CD4-positive, alpha-beta memory T cell (primary cell): ENCODE results near the gene KIRREL3. TPM values are rescaled to one million over a fixed set of nuclear protein-coding genes. Genes with fewer than 3 reads are reported as not detected.

ENCODE experiments used
- CTCF ChIA-PET: fragments of 350-600 bp; sonication (Branson Sonifier 250); formaldehyde crosslinking; loops from one replicate; lab custom pipeline; 2021; ENCODE audit warnings: inconsistent platforms; ENCODE audit not compliant: partially characterized antibody; lab: Charles Lee
- POLR2A ChIA-PET: fragments of 350-600 bp; sonication (Branson Sonifier 250); formaldehyde crosslinking; loops from one replicate; lab custom pipeline; 2021; ENCODE audit not compliant: partially characterized antibody; lab: Charles Lee
- DNase-seq, 5 donors: peaks; one replicate each; pipeline versions ENCODE4 v3.0.0 to v3.0.0-alpha.2; 2020 to 2022; ENCODE audit warnings: mixed read lengths in 1 of 5
- H3K27ac ChIP-seq: one replicate; pipeline ENCODE4 v1.7.0; 2013; ENCODE audit warnings: low read depth, low read length
- H3K27me3 ChIP-seq: 2 replicates; pipeline ENCODE4 v1.7.0; 2013; ENCODE audit warnings: mild to moderate bottlenecking, low read length, moderate library complexity; ENCODE audit not compliant: insufficient read depth
- H3K36me3 ChIP-seq: 2 replicates; pipeline ENCODE4 v1.7.0; 2013; ENCODE audit warnings: mild to moderate bottlenecking, low read length, moderate library complexity; ENCODE audit not compliant: insufficient read depth
- H3K4me1 ChIP-seq: 2 replicates; pipeline ENCODE4 v1.7.0; 2013; ENCODE audit warnings: mild to moderate bottlenecking, low read length, moderate library complexity; ENCODE audit not compliant: insufficient read depth
- H3K4me3 ChIP-seq, 2 donors: one replicate each; pipeline ENCODE4 v1.7.0; 2013; ENCODE audit warnings: low read length in 2 of 2, mild to moderate bottlenecking in 1 of 2
- H3K9me3 ChIP-seq, 2 donors: one replicate each; pipeline ENCODE4 v1.7.0; 2013; ENCODE audit warnings: low read length in 2 of 2, control low read depth in 1 of 2; ENCODE audit not compliant: control insufficient read depth in 1 of 2
- H3K27ac Mint-ChIP-seq, 7 donors: one replicate each; pipeline ENCODE4 v1.8.0; 2020 to 2021; ENCODE audit warnings: mixed read lengths in 7 of 7, mild to moderate bottlenecking in 6 of 7, inconsistent platforms in 3 of 7, moderate library complexity in 3 of 7
- H3K27me3 Mint-ChIP-seq, 2 donors: one replicate each; pipeline ENCODE4 v1.8.0; 2020 to 2021; ENCODE audit warnings: mixed read lengths in 2 of 2
- H3K36me3 Mint-ChIP-seq, 2 donors: one replicate each; pipeline ENCODE4 v1.8.0; 2020 to 2021; ENCODE audit warnings: mixed read lengths in 2 of 2, inconsistent platforms in 1 of 2, mild to moderate bottlenecking in 1 of 2
- H3K4me1 Mint-ChIP-seq, 4 donors: one replicate each; pipeline ENCODE4 v1.8.0; 2020 to 2021; ENCODE audit warnings: mixed read lengths in 4 of 4, mild to moderate bottlenecking in 1 of 4
- H3K4me3 Mint-ChIP-seq, 8 donors: one replicate each; pipeline ENCODE4 v1.8.0; 2020 to 2021; ENCODE audit warnings: mixed read lengths in 8 of 8, mild to moderate bottlenecking in 7 of 8, moderate library complexity in 6 of 8, inconsistent platforms in 3 of 8
- H3K9me3 Mint-ChIP-seq, 8 donors: one replicate each; pipeline ENCODE4 v1.8.0; 2020 to 2021; ENCODE audit warnings: mixed read lengths in 8 of 8, mild to moderate bottlenecking in 5 of 8, inconsistent platforms in 3 of 8, moderate library complexity in 1 of 8
- intact Hi-C: fragments of 100-400 bp; cut with micrococcal nuclease; formaldehyde crosslinking; loops from one replicate; pipeline ENCODE4 v1.15.1; 2023
- polyA plus RNA-seq, 2 donors: library from polyadenylated mRNA; unstranded; fragments of 300-500 nt; fragmentation: Illumina TruSeq; gene quantifications; one replicate each; pipeline ENCODE4 v1.2.3, GENCODE V29; 2021
- total RNA-seq, 2 experiments: library from RNA; stranded (reverse); gene quantifications; one replicate each; pipeline ENCODE4 v1.2.3, GENCODE V29; 2021

KIRREL3 gene
- total and polyA plus RNA-seq, 4 experiments from 2014 or later = not detected

DNA sequence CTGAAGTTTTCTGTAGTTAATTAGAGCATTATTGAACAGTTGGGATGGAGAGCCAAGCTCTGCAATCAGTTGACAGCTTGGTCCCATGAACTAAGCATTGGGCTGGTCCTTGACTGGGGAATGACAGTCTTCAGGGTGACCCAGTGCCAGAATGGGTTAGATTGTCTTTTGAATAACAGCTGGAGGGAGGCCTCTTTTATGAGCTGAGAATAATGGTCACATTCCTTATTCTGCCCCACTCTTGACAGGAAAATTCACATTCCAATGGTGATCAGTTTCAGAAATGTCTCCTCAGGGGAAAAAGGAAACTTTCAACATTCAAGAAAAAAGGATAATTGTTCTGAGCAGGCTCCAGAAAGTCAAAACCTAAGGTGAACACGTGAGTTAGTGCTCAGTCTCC lies 113.9 kb downstream of the KIRREL3 start:
- Histone ChIP-seq H3K36me3 (no peaks in the 10 kb centered on the region), H3K27ac (no peak overlapping the region), H3K4me1 (no peaks in the 10 kb centered on the region), H3K4me3 (no peak overlapping the region), H3K9me3 (no peaks in the 10 kb centered on the region), H3K27me3 (no peaks in the 10 kb centered on the region)
- CTCF ChIA-PET = no interaction called here
- no peaks in the 10 kb centered on the region for H3K9me3 Mint-ChIP-seq
- H3K36me3 Mint-ChIP-seq = no peaks in the 10 kb centered on the region
- H3K4me3 Mint-ChIP-seq = no peak overlapping the region
- POLR2A ChIA-PET = no interaction called here
- intact Hi-C loops = no loop called here
- no peak for DNase-seq
- H3K27me3 Mint-ChIP-seq = no peaks in the 10 kb centered on the region
- H3K27ac Mint-ChIP-seq = no peak overlapping the region
- no peaks in the 10 kb centered on the region for H3K4me1 Mint-ChIP-seq

DNA sequence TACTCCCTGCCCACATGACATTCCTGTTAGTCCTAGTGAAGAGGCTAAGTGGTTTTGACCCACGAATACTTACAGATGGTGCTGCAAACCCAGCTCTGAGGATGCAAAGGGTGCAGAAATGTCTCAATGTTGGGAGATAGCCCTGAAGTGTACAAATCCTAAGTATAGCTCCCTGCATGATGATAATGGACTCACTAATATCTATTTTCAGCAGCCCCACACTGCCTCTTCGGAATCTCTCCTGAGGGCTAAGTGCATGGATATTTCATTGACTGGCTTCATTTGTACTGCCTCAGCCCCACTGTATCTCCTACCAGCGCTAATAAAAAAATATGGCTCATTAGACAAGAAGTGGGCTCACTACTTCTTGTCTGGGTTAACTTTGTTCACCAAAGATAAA lies 114.5 kb downstream of the KIRREL3 start:
- DNase-seq = no peak
- H3K36me3 Mint-ChIP-seq = no peaks in the 10 kb centered on the region
- H3K27ac Mint-ChIP-seq = no peak overlapping the region
- H3K4me3 Mint-ChIP-seq = no peak overlapping the region
- Histone ChIP-seq H3K27ac (no peak overlapping the region), H3K36me3 (no peaks in the 10 kb centered on the region), H3K27me3 (no peaks in the 10 kb centered on the region), H3K9me3 (no peaks in the 10 kb centered on the region), H3K4me1 (no peaks in the 10 kb centered on the region), H3K4me3 (no peak overlapping the region)
- intact Hi-C loops = no loop called here
- H3K27me3 Mint-ChIP-seq = no peaks in the 10 kb centered on the region
- CTCF ChIA-PET = no interaction called here
- H3K9me3 Mint-ChIP-seq = no peaks in the 10 kb centered on the region
- no peaks in the 10 kb centered on the region for H3K4me1 Mint-ChIP-seq
- POLR2A ChIA-PET = no interaction called here

DNA sequence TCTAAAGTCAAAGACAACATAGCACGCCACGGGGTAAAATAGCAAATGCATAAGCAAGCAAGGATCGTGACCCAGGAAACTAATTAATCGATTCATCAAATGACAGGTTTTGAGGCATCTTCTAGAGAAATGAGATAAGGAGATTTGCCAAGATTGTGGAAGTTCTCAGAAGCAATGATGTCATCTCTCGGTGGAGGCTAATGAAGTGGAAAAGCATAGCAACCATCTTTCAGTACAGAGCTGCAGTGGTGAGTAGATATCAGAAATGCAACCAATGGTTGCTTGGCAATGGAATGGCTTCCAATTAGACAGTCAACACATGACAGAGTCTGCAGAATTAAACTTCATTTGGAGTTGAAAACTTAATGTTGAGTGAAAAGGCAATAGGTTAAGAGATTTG lies 116.0 kb downstream of the KIRREL3 start:
- Histone ChIP-seq H3K9me3 (no peaks in the 10 kb centered on the region), H3K27ac (no peak overlapping the region), H3K36me3 (no peaks in the 10 kb centered on the region), H3K27me3 (no peaks in the 10 kb centered on the region), H3K4me1 (no peaks in the 10 kb centered on the region), H3K4me3 (no peak overlapping the region)
- intact Hi-C loops = no loop called here
- Mint-ChIP-seq H3K4me1 (no peaks in the 10 kb centered on the region), H3K27ac (no peak overlapping the region), H3K9me3 (no peaks in the 10 kb centered on the region), H3K36me3 (no peaks in the 10 kb centered on the region), H3K27me3 (peaks cover 0 to 3% of the 10 kb centered on the region in 2 donors), H3K4me3 (no peak overlapping the region)
- ChIA-PET POLR2A (no interaction called here), CTCF (no interaction called here)
- DNase-seq = no peak

DNA sequence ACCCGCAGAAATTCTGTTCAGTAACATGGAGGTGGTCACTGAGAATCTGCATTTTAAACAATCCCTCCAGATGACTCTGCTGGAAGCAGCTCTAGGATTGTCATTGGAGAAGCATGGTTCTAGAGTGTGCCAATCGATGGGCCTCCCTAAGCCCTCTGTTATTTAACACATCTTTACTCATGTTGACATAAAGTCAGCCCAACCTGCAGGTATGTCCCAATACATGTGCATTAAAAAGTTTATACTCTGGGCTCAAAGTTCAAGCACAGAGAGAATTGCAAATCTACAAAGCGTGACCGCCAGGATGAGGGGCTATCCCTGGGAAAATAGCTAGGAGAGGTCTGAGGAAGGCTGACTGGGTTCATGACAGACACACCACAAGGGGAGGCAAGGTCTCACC lies 116.4 kb downstream of the KIRREL3 start:
- H3K4me3 Mint-ChIP-seq = no peak overlapping the region
- intact Hi-C loops = no loop called here
- H3K4me1 ChIP-seq = no peaks in the 10 kb centered on the region

DNA sequence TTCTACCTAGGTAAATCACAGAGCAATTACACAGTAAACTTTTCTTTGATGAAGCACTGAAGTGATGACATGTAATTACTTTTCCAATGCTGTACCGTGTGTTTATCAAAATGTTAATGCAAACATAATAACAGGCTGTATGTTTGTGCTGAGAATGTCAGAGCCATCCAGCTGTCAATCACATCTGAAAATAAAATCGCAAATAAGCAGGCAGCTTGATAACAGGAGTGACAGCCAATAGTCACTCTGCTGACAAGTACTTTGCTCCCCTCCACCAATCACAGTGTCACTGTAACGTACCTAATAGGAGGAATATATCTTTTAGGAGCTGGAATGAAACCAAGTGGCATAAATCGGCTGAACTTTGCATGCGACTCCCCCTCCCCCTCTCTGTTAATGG lies 119.7 kb downstream of the KIRREL3 start:
- H3K9me3 Mint-ChIP-seq = peaks cover 0 to 2% (median 0%) of the 10 kb centered on the region in 8 donors
- ChIA-PET POLR2A (no interaction called here), CTCF (no interaction called here)
- Histone ChIP-seq H3K4me1 (no peaks in the 10 kb centered on the region), H3K36me3 (no peaks in the 10 kb centered on the region), H3K27ac (no peak overlapping the region), H3K9me3 (no peaks in the 10 kb centered on the region), H3K27me3 (no peaks in the 10 kb centered on the region), H3K4me3 (no peak overlapping the region)
- DNase-seq = no peak
- H3K4me3 Mint-ChIP-seq = no peak overlapping the region
- H3K27me3 Mint-ChIP-seq = peaks cover 0 to 3% of the 10 kb centered on the region in 2 donors
- no peak overlapping the region for H3K27ac Mint-ChIP-seq
- no peaks in the 10 kb centered on the region for H3K36me3 Mint-ChIP-seq
- H3K4me1 Mint-ChIP-seq = no peaks in the 10 kb centered on the region
- intact Hi-C loops = no loop called here

More for the DNA sequence above, 116.4 kb downstream of the KIRREL3 start:
- Mint-ChIP-seq H3K36me3 (no peaks in the 10 kb centered on the region), H3K27me3 (peaks cover 0 to 3% of the 10 kb centered on the region in 2 donors), H3K27ac (no peak overlapping the region), H3K9me3 (no peaks in the 10 kb centered on the region), H3K4me1 (no peaks in the 10 kb centered on the region)
- ChIA-PET CTCF (no interaction called here), POLR2A (no interaction called here)
- H3K4me3 ChIP-seq = no peak overlapping the region
- no peaks in the 10 kb centered on the region for H3K27me3 ChIP-seq
- H3K27ac ChIP-seq = no peak overlapping the region
- no peak for DNase-seq
- no peaks in the 10 kb centered on the region for H3K9me3 ChIP-seq
- H3K36me3 ChIP-seq = no peaks in the 10 kb centered on the region

DNA sequence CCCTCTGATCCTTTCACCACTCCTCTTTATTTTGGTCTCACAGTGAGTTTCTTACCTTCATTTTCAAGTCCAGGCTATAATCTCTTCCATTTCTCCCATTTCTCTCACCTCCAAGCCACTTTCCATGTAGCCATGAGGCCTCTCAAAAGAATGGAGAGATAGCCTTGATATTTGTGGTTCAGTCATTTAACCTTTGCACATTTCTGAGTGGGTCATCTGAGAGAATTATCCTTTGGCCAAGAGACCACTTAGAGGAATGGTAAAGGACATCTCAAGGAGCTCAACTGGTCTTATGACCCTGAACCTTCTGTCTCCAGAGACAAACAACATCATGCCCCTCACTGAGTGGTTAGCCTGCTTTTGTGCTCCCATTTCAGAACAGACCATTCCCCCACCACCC lies 121.1 kb downstream of the KIRREL3 start:
- Mint-ChIP-seq H3K4me3 (no peak overlapping the region), H3K4me1 (no peaks in the 10 kb centered on the region), H3K36me3 (no peaks in the 10 kb centered on the region), H3K27ac (no peak overlapping the region), H3K27me3 (peaks cover 0 to 3% of the 10 kb centered on the region in 2 donors), H3K9me3 (peaks cover 0 to 2% (median 0%) of the 10 kb centered on the region in 8 donors)
- intact Hi-C loops = no loop called here
- H3K27me3 ChIP-seq = no peaks in the 10 kb centered on the region
- CTCF ChIA-PET = no interaction called here
- POLR2A ChIA-PET = no interaction called here
- no peaks in the 10 kb centered on the region for H3K4me1 ChIP-seq
- no peaks in the 10 kb centered on the region for H3K9me3 ChIP-seq
- no peaks in the 10 kb centered on the region for H3K36me3 ChIP-seq
- no peak overlapping the region for H3K27ac ChIP-seq
- DNase-seq = no peak
- no peak overlapping the region for H3K4me3 ChIP-seq

DNA sequence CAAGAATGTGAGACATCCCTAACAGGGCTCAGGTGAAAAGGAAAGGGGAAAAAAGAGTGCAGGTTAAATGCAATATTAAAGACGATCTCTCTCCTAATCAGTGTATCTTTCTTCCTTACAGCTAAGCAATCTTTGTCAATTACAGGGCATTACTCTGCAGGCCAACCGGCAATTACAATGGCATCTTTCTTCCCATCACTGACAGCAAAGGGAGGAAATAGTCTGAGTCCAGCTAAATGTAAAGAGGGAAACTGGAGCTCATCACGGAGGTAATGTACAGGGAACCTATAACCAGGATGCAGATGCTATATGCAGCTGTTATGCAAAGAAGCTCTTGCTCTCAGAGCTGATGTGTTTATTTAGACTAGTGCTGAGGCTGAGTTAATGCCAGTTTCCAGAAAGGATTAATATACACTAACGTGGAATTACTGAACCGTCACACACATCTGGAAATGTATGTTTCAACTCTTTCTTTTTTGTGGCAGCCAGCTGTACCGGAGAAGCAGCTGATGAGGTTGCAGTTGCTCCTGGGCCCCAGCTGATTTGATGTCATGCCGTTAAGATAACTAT lies 121.6 kb downstream of the KIRREL3 start:
- Histone ChIP-seq H3K27me3 (no peaks in the 10 kb centered on the region), H3K4me1 (no peaks in the 10 kb centered on the region), H3K36me3 (no peaks in the 10 kb centered on the region), H3K27ac (no peak overlapping the region), H3K4me3 (no peak overlapping the region), H3K9me3 (no peaks in the 10 kb centered on the region)
- H3K4me3 Mint-ChIP-seq = no peak overlapping the region
- H3K27me3 Mint-ChIP-seq = peaks cover 0 to 3% of the 10 kb centered on the region in 2 donors
- H3K36me3 Mint-ChIP-seq = no peaks in the 10 kb centered on the region
- ChIA-PET CTCF (no interaction called here), POLR2A (no interaction called here)
- no peak overlapping the region for H3K27ac Mint-ChIP-seq
- DNase-seq = no peak
- H3K4me1 Mint-ChIP-seq = no peaks in the 10 kb centered on the region
- intact Hi-C loops = no loop called here
- peaks cover 0 to 2% (median 0%) of the 10 kb centered on the region in 8 donors for H3K9me3 Mint-ChIP-seq

DNA sequence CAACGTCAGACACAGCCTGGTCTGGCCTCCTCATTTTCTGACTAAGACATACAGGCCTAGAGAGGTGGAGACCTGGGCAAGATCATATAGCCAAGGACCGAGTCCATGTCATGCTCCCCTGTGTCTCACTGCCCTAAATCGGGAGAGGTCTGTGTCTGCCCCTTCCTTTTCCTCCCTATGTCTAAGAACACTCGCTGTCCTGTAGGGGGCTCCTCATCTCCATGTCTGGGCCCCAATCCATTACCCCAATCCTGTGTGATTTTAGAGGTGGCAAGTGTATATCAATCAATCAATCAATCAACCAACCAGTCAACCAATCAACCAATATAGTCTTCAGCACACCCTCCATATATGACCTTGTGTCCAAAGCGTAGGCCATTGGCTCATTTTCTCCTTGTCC lies 125.7 kb downstream of the KIRREL3 start:
- Histone ChIP-seq H3K9me3 (no peaks in the 10 kb centered on the region), H3K4me1 (no peaks in the 10 kb centered on the region), H3K4me3 (no peak overlapping the region), H3K27me3 (no peaks in the 10 kb centered on the region), H3K36me3 (no peaks in the 10 kb centered on the region), H3K27ac (no peak overlapping the region)
- no peaks in the 10 kb centered on the region for H3K4me1 Mint-ChIP-seq
- ChIA-PET POLR2A (no interaction called here), CTCF (no interaction called here)
- peaks cover 0 to 2% (median 0%) of the 10 kb centered on the region in 8 donors for H3K9me3 Mint-ChIP-seq
- intact Hi-C loops = no loop called here
- no peaks in the 10 kb centered on the region for H3K36me3 Mint-ChIP-seq
- H3K4me3 Mint-ChIP-seq = no peak overlapping the region
- no peak for DNase-seq
- no peak overlapping the region for H3K27ac Mint-ChIP-seq
- H3K27me3 Mint-ChIP-seq = no peaks in the 10 kb centered on the region
